Measurements from ENCODE around the gene CYP17A1. TPM values are rescaled to one million over a fixed set of nuclear protein-coding genes. Genes with fewer than 3 reads are reported as not detected.

CYP17A1 gene
- total RNA-seq, 2 donors from 2014 or later = 7.7 TPM; not detected in 1

GRCh38 chr10:102819054-102819453 is 18.2 kb downstream of the CYP17A1 start:
- H3K27me3 ChIP-seq = no peaks in the 10 kb centered on the region
- no peak for DNase-seq
- TF ChIP-seq, protein P1, sequence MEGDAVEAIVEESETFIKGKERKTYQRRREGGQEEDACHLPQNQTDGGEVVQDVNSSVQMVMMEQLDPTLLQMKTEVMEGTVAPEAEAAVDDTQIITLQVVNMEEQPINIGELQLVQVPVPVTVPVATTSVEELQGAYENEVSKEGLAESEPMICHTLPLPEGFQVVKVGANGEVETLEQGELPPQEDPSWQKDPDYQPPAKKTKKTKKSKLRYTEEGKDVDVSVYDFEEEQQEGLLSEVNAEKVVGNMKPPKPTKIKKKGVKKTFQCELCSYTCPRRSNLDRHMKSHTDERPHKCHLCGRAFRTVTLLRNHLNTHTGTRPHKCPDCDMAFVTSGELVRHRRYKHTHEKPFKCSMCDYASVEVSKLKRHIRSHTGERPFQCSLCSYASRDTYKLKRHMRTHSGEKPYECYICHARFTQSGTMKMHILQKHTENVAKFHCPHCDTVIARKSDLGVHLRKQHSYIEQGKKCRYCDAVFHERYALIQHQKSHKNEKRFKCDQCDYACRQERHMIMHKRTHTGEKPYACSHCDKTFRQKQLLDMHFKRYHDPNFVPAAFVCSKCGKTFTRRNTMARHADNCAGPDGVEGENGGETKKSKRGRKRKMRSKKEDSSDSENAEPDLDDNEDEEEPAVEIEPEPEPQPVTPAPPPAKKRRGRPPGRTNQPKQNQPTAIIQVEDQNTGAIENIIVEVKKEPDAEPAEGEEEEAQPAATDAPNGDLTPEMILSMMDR (IDR thresholded peaks at IDR 0.05) = no peak
- no peaks in the 10 kb centered on the region for H3K9me3 ChIP-seq
- H3K4me1 ChIP-seq = no peaks in the 10 kb centered on the region
- no peak overlapping the region for H3K9ac ChIP-seq (ENCODE audit: low read depth in 2 of 2, low read length in 2 of 2)
- H3K4me3 ChIP-seq = no peak overlapping the region
- H3K36me3 ChIP-seq = no peaks in the 10 kb centered on the region
- H3K27ac ChIP-seq = peak overlapping the region; percentile 2
- intact Hi-C loops (cut with DNase I) = no loop called here

DNA sequence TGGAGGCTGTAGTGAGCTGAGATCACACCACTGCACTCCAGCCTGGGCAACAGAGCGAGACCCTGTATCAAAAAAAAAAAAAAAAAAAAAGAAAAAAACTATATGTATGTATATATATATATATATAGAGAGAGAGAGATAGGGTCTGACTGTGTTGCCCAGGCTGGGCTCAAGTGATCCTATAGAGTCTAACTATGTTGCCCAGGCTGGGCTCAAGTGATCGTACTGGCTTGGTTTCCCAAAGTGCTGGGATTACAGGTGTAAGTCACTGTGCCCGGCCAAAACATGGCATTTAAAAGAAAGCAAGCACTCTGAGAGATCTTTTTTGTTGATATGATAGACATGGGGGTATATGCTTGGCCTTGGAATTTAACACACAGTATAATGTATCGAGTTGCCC is 20.0 kb downstream of the CYP17A1 start:
- no peak for DNase-seq
- intact Hi-C loops (cut with DNase I) = no loop called here
- peaks cover 13% of the 10 kb centered on the region for H3K36me3 ChIP-seq
- H3K27me3 ChIP-seq = no peaks in the 10 kb centered on the region
- TF ChIP-seq, protein P1 (IDR thresholded peaks at IDR 0.05) = no peak
- no peak overlapping the region for H3K27ac ChIP-seq
- no peak overlapping the region for H3K9ac ChIP-seq (ENCODE audit: low read depth in 2 of 2, low read length in 2 of 2)
- H3K9me3 ChIP-seq = no peaks in the 10 kb centered on the region
- no peak overlapping the region for H3K4me3 ChIP-seq
- peaks cover 4% of the 10 kb centered on the region for H3K4me1 ChIP-seq

DNA sequence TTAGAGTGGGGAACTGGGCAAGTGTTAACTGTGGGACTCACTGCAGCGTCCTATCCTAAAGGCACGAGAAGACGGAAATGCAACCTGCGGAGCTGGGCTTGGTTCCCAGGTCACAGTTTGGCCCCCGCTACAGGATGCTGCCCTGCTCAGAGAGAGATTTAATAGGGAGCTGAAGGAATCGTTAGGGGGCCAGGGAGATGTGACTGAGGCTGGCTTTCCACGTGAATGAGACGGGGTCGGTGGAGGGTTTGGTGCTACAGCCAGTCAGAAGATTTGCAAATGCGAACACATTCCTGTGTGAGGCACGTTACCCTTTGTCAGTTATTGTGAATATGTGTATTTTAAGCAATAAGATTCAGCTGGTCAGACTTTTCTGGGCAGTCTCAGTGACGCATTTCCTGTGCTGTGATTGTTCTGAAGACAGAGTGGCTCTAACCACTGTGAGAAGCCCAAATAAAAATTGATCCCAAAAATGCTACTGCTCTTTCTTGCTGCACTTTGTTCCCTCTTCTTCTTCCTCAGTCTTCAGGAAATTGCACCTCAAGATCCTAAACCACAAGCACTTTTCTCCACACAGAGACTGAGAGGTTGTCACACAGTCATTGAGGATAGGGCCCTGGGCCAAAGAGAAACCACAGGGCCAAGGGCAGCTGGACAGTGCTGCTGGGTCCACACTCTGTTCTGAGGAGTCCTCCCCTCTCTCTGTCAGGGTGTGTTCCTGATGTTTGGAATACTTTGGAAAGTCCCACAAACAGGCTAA is 21.2 kb downstream of the CYP17A1 start:
- H3K27ac ChIP-seq = peak overlapping the region; percentile 75
- H3K9ac ChIP-seq (ENCODE audit: low read depth in 2 of 2, low read length in 2 of 2) = peak overlapping the region in 1 of 2 donors; percentile 37
- TF ChIP-seq, protein P1 (IDR thresholded peaks at IDR 0.05) = no peak
- peaks cover 21% of the 10 kb centered on the region for H3K36me3 ChIP-seq
- intact Hi-C loops (cut with DNase I) = no loop called here
- H3K9me3 ChIP-seq = no peaks in the 10 kb centered on the region
- DNase-seq = no peak
- no peaks in the 10 kb centered on the region for H3K27me3 ChIP-seq
- peaks cover 4% of the 10 kb centered on the region for H3K4me1 ChIP-seq
- H3K4me3 ChIP-seq = no peak overlapping the region

DNA sequence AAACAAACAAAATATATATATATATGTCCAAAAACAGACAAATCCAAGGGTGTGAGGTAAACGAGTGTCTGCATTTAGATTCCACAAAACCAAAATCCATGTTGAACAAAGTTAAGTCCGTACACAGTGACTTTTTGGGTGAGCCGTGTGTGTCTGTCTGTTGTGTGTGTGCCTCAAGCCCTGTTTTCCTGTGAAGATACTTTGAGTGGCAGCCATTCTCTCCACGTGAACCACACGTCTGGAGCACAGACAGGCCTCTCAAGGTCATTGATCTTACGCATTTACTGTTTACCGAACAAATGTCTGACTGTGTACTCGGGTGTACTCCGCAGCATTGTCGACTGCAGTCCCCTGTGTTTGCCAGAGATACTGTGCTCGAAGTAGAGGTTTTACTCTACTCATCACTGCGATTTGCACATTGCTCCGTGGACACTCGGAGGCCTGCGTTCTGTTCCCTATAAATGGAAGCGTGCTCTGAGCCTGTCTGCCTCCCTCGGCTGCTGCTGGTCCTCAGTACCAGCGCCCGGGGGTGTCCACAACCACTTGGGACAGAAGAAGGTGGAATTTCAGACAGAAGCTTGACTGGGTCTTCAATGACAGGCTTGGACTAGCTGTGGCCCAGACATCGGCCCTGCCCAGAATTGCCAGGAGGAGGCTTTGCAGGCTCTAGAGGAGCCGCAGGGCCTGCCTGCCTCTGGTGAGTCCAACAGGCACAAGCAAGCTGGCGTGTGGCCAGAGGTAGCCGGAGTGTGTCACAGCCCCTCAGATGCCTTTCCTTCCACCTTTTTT is 22.1 kb downstream of the CYP17A1 start:
- H3K9me3 ChIP-seq = no peaks in the 10 kb centered on the region
- peaks cover 21% of the 10 kb centered on the region for H3K36me3 ChIP-seq
- no peak for DNase-seq
- H3K4me1 ChIP-seq = peaks cover 4% of the 10 kb centered on the region
- H3K27me3 ChIP-seq = no peaks in the 10 kb centered on the region
- H3K9ac ChIP-seq (ENCODE audit: low read depth in 2 of 2, low read length in 2 of 2) = peak overlapping the region in 1 of 2 donors; percentile 30
- intact Hi-C loops (cut with DNase I) = no loop called here
- H3K4me3 ChIP-seq = no peak overlapping the region
- TF ChIP-seq, protein P1 (IDR thresholded peaks at IDR 0.05) = no peak
- peak overlapping the region; percentile 75 for H3K27ac ChIP-seq

GRCh38 chr10:102814453-102814871 is 22.8 kb downstream of the CYP17A1 start:
- Histone ChIP-seq H3K4me3 (no peak overlapping the region), H3K27me3 (no peaks in the 10 kb centered on the region), H3K27ac (no peak overlapping the region), H3K9ac (ENCODE audit: low read depth in 2 of 2, low read length in 2 of 2) (no peak overlapping the region), H3K4me1 (peaks cover 4% of the 10 kb centered on the region), H3K36me3 (peaks cover 21% of the 10 kb centered on the region), H3K9me3 (no peaks in the 10 kb centered on the region)
- no peak for DNase-seq
- intact Hi-C loops (cut with DNase I) = no loop called here
- TF ChIP-seq, protein P1 (IDR thresholded peaks at IDR 0.05) = no peak

Data from colonic mucosa (tissue), 4 donors.